GM18498 (cell line): ENCODE results near the gene ADRA2C.

Source experiments
- ATAC-seq: cut with Tn5 transposase; IDR thresholded peaks from one replicate; pipeline ENCODE4 v1.9.1; 2021; ENCODE audit warnings: mild to moderate bottlenecking, moderate library complexity; ENCODE audit not compliant: unreplicated experiment

The ADRA2C gene

DNA sequence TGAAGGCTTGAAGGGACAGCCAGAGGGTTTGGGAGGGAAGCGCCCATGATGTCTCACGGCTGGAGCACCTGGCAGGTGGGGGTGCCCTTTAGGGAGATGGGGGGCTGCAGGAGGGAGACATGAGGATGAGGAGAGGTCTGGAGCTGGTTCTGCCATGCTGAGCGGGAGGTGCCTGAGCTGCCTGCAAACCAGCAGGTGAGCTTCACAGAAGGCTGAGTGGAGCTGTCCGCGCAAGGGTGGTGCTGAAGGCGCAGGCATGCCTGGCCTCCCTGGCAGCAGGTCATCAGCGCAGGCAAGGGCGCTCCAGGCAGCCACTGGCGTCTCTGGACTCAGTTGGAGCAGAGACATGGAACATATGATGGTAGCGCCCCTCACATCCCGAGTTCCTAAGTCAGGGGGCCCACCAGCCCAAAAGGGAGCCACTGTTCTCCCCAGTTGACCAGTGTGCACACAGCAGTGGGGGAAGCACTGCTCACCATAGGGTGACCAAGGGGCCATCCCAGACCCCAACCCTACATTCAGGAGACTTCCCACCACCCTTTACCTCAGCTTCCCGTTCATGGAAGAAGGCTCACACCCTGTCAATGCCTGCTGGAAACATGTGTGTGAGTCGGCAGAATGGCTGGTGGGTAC, 25.8 kb downstream of the ADRA2C start:
- ATAC-seq, result no peak

DNA sequence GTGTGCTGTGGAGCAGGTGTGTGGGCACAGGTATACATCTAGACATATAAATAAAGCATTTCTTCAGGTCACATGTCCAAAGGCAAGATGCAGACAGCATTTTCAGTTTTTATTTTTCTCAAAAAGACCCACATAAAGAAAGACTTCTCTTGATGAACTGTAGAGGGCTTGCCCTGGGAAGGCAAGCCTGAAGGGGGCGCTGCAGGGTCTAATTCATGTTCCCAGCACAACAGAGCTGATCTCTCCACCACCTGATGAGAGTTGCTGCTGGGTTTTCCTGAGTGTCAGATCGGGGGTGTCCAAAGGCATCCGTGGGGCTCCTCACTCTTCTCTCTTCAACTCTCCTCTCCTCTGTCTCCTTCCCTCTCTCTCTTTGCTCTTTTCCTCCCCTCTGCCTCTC, 26.6 kb downstream of the ADRA2C start:
- no peak for ATAC-seq

DNA sequence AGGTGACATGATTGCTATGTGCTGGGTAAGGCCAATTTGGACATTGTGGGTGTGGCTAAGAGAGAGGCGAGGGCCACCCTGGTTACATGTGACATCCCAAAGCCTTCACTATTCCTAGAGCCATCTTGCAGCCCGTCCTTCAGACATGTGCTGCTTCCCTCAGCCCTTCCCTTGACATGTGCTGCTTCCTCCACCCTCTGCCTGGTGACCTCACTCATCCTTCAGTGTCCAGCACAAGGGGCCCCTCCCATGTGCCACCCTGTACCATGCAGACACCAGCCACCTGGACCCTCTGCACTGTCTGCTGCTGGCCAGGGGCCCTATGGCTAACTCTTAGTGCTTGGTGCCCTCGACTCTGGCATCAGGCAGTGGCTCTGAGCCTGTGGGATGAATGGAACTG, 27.4 kb downstream of the ADRA2C start:
- ATAC-seq, result no peak

DNA sequence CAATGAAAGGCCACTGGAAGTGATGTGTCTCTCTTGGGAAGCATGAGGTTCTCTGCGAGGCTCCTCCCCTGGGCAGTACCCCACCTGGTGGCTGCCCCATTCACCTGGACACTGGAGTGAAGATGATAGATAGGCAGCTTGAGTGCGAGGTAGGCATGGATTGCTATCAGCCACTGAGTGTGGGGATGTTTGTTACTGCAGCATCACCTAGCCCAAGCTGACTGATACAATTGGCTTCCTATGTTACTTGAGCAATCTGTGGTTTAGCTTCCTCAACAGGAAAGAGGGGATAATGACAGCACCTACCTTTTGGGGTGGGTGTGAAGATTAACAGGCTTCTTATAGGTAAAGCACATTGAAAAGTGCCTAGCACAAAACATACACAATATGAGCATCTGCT, 30.8 kb downstream of the ADRA2C start:
- ATAC-seq, result no peak

DNA sequence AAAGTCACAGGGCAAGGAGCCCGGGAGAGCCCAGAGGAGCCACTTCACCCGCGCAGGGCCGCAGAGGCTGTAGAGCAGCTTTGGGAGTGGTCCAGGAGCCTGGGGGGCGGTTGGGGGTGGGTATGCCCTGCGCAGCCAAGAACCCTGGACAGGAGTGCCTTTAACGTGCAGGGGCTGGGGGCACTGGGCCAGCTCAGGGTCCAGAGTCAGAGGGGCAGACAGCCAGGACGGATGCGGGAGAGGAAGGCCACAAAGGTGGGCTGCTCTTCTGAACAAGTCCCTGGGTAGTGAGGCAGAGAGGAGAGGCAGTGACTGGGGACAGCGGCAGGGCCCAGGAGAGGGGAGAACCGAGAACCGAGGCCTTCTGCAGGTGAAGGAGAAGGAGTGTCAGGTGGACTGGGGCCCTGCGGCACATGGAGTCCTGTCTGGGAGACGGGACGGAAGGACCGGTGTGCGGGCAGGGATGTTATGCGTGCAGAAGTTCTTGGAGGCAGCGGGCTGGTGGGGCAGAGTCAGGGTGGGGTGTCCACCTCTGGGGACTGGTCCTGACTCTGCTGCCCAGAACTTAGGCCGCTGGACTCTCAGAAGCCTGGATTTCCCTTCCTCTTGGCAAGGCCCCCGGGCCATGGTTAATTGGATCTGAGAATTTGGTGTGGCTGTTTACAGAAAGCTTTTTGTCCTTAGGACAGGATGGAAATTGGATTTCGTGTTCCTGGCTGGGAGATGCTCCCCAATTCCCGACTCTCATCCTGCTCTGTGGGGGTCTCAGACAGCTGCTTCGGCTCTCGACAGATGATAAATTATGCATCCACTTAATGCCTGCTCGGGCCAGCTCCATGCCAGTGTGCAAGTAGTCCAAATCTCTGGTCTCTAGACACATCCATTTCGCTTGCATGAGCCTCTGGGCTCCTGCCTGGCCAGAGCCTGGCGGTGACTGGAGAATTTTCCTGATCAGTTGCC, 31.9 kb downstream of the ADRA2C start:
- no peak for ATAC-seq

DNA sequence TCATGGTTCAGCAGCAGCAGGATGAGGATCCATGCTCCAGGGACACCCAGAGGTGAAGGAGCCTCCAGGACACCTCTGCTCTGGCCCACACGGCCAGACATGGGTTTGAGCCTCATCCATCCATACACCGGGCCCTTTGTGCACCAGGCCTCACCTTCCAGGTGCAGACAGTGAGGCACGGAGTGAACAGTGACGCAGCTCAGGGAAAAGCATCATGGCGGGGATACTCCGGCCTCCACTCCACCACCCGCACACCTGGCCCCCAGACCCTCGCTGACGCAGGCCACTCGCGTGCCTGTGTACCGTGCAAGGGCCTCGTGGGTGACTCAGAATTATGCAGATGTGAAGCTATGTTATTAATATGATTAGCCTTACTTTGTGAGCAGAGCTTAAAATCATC, 33.3 kb downstream of the ADRA2C start:
- no peak for ATAC-seq

DNA sequence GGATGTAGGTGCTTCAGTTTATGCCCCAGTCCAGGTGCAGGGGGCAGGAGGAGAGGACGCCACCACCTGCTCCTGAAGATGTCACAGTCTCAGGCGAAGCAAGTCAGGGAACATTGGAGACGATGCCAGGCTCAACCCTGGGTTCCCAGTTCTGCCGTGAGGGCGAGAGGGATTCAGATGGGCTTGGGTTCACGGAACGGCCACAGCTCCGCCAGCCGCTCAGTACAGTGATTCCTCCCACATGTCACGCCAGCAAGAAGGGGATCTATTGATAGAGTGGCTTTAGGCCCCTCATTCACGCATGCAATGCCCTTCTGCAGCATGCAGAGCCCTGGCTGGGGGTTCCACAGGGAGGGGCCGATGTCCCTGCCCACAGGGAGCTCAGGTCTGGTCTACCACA, 34.2 kb downstream of the ADRA2C start:
- ATAC-seq, result no peak

DNA sequence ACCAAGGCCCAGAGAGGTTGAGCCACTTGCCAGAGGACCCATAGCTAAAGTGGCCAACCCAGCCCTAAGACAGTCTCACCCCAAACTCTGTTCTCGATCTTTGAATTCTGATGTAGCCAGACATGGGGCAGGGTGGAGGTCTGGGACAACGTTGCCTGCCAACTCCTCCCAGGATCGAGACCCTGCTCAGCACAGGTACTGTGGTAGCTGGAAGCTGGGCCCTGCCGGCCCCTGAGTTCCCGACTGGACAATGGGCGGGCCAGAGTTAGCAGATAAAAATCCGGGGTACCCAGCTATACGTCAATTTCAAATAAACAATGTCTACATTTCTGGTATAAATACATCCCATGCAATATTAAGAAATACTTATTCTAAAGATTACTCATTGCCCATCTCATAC, 35.3 kb downstream of the ADRA2C start:
- no peak for ATAC-seq

DNA sequence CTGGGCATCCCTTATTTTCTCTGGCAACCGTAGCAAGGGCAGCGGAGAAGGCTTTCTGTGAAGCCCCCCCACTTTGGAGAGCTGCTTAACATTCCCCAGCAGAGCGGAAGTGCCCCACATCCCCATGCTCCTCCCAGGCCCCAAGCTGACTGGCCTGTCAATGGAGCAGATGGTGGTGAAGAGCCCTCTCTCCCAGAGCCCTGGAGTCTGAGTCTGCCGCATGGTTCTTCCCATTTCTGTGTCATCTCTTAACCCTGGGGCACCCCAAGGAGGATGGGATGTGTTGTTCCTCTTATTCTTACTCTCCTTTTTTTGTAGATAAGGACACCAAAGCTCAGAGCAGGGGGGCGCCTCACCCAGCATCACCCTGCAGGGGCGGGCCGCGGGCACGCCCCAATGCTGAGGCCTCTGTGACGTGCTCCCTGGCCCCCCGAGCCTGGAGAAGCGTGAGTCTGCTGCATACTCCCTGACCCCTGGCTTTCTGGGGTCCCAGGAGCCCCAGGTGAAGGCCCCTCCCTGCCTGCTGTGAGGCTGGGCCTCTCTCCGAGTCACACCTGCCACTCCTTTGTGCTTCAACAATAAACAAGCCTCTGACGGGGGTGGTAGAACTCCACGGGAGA, 35.9 kb downstream of the ADRA2C start:
- ATAC-seq, result no peak

DNA sequence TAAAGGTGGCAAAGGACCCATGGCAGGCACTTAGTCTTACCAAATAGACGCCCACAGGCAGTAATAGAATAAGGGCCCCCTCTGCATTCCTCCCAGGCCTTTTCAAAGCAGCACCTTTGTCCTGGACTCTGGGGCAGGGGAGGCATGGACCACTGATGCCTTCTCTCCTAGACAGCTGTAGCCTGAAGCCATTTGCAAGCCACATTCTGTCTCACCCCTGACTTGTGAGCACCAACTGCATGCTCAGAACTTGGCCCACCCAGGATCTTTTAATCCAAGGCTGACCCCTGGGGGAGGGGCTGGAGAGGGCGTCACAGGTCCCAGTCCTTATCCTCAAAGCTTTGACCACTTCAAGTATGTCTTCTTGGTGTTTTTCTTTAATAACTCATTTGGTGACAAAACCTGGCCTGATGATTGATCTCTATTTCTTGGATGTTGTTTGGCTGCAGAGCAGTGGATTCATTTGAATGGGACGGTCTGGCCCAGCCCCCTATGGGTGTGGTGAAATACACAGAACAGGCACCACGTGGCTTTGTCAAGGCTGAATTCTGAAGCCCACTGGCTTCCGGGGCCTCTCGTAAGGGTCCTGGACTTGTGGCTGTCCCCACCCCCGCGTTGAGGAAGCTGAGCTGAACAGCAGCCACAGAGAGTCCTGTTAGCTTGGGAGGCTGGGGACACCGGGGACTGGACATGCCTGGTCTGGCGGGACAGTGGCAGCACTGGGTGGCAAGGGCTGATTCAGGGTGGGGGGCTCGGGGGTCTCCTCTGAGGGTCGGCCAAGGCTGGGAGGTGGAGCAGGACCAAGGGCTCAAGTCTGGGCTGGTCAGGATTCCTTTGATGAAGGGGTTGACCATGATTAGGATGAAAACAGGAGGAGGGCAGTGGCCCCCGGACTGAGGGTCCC, 36.6 kb downstream of the ADRA2C start:
- ATAC-seq, result no peak

DNA sequence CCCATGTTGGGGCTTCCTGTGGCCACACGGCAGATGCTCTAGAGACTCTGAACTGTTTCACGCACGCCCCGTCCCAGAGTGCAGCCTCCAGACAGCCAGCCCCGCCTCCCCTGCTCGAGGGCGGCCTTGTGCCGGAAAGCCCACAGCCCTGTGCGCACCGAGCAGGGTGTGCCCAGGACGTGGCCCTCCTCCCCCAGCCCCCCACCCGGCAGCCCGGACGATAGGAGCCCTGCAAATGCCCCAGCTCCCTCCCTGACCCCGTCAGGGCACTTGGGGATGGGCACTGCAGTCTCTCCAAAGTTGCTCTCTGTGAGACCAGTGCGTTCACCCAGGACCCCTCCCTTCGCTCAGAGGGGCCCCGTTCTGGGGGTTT, 37.3 kb downstream of the ADRA2C start:
- no peak for ATAC-seq

DNA sequence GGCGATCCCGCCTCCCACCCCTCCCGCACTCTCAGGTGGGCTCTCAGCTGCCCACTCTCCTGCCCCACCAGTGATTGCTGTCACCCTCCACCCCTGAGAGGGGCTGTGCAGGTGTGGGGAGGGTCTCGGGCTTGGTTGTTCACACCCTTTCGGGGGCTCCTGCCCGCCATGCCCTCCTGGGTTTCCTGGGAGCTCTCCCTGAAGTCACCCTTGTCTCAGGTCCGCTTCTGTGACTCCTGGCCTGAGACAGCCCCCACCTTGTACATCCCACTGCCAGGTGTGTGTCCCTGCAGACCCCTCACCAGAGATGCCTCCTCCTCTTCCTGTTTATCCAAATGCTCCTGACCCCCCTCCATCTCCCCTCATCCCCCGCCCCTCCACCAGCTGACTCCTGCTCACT, 37.8 kb downstream of the ADRA2C start:
- ATAC-seq, result no peak

DNA sequence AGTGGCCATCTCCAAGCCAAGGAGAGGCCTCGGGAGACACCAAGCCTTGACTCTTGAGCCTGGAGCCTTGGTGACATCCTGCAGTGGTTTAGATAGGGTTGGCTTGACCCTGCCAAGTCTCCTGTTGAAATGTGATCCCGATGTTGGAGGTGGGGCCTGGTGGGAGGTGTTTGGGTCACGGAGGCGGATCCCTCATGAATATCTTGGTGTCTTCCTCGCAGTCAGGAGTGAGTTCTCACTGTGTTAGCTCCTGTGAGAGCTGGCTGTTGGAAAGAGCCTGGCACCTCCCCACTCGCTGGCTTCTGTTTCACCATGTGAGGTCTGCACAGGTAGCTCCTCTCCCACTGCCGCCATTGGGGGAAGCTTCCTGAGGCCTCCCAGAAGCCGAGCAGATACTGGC, 38.8 kb downstream of the ADRA2C start:
- no peak for ATAC-seq

DNA sequence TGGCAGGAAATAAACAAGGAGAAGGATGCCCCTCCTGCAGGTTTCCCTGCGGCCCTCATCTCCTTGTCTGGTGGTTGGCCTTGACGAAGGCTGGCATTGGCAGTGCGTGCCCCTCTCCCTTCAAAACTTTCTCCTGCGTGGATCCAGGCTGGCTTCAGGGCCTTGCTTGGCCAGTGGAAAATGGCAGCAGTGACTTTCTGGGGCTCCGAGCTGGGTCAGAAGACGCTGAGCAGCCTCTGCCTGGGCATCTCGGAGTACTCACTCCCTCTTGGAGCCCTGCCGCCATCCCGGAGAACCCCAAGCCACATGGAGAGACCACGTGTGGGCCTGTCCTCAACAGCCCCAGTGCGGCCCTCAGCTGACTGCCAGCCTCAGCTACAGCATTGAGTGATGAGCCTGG, 39.5 kb downstream of the ADRA2C start:
- ATAC-seq, result no peak

DNA sequence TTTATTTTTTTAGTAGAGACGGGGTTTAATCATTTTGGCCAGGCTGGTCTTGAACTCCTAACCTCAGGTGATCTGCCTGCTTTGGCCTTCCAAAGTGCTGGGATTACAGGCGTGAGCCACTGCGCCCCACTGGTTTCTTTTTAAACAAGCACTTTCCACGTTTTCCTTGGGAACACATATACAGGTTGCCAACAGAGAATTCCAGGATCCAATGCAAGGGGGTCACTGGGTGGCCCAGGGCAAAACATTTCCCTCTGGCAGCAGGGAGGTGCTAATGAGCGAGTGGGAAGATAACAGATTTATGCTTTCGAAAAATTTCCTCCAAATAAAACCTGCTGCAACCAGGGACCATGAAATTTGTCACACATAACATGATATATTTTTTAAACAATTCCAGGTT, 41.1 kb downstream of the ADRA2C start:
- no peak for ATAC-seq

DNA sequence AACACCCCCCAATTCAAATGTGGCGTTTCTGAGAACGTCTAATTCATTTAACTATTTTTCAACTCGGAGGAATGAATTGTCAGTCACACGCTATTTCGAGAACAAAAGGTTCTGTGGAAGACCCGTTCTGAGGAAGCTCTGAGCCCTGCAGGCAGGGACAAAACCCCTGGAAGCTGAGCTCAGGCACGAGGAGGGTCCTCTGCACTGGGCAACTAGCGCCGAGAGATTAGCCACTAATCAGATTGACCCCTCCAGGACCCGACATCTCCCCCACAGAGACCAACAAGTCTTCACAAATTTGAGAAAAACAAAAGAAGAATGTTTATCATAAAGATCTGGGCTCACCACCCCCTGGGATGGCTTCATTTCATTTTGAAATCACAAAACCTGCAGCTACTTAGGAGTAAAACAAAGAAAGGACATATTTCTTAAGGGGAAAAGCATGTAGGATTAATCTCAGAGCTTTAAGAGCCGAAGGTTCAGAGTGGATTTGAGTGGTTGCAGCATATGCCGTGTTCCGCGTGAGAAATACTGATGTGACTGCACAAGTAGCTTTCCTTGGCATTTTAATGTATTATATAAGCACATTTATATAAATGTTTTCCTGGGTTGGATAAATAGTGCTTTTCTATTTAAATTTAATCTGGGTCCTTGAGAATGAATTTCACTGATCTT, 41.8 kb downstream of the ADRA2C start:
- ATAC-seq, result no peak

DNA sequence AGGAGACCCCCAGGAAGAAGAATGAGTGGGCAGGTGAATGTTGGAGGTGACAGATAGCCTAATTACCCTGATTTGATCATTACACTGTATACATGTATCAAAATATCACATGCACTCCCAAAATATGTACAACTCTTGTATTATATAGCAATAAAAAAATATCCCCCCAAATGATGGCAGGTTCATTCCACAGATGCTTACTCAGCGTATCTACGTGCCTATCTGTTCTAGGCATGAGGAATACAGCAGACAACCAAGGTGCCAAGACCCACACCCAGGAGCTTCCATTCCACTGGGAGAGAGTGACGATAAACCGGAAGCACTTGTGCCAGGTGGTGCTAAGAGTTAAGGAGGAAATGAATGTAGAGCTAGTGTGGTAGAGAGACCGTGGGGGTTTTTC, 42.4 kb downstream of the ADRA2C start:
- no peak for ATAC-seq

DNA sequence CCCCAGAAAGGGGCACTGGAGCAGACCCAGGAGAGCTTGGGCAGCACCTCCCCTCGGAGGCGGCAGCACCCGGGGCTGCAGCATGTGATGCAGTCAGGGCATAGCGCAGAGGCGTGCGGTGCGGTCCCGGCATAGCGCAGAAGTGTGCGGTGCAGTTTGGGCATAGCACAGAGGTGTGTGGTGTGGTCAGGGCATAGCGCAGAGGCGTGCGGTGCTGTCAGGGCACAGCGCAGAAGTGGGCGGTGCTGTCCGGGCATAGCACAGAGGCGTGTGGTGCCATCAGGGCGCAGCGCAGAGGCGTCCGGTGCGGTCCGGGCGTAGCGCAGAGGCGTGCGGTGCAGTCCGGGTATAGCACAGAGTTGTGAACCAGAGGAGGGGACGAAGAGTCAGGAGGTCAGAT, 42.8 kb downstream of the ADRA2C start:
- no peak for ATAC-seq

DNA sequence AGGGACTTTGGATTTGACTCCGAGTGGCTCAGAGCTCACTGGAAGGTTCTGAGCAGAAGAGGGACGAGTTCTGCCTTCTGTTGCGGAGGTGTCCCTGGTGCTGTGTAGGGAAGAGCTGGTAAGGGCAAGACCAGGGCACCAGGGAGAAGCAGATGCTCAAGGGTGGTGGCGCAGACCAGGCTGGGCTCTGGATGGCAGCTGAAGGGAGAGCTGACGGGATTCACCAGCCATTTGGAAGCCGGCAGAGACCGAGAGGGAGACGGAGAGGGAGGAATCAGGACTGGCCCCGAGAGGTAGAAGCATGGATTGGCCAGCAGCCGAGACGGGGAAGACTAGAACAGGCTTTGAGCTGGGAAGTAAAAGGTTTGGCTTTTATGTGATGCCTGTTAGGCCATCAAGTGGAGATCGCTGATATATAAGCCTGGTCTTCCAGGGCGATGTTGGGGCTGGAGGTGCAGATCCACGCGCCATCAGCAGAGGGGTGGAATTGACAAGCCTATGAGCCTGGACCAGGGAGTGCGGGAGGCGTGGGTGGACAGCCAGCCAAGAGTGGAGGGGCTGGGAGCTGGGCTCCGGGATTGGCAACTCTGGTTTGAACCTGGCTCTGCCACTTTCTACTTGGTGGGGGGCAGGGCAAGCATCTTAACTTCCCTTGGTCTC, 43.4 kb downstream of the ADRA2C start:
- no peak for ATAC-seq

DNA sequence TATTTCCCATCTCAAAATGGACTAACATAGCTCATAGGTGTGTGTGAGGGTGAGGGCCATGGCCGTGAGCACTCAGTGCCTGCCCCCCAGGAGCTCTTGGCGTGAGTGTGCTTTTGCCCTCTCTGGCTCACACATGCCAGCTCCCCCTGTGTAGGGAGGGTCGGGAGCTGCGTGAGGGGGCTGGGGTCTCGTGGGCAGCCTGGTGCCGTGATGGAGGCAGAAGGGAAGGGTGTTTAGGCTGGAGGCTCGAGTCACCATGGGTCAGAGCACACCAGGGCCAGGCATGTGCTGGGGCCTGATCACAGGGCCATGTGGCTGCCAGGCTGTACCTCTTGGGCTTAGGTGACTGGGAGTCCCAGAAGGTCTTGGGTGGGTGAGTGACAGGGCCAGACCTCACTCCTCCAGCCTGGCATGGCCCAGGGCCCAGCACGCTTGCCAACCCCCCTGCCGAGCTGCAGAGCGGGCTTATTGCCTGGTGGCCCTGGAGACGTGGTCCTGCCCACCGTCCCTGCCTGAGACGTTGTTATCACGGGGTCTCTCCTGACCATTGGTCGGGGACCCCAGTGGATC, 44.0 kb downstream of the ADRA2C start:
- ATAC-seq, result no peak
